Prostate gland (tissue), 2 donors: ENCODE measurements around the gene PAPOLG. TPM values are rescaled to one million over a fixed set of nuclear protein-coding genes. Genes with fewer than 3 reads are reported as not detected.

Source experiments
- DNase-seq: peaks from one replicate; pipeline ENCODE4 v3.0.0-alpha.2; 2019; ENCODE audit warnings: low spot score
- H3K27ac ChIP-seq, 2 donors: fragments of 200-600 bp; sonication (generic); 2 replicates each; pipeline ENCODE4 v1.5.1; 2017 to 2019
- H3K27me3 ChIP-seq: fragments of 200-600 bp; sonication (generic); replicated peaks from 2 replicates; pipeline ENCODE4 v1.5.1; 2019; ENCODE audit not compliant: insufficient read depth
- H3K36me3 ChIP-seq, 2 donors: fragments of 200-600 bp; sonication (generic); 1 replicate in 1 of 2; 2 replicates in 1 of 2; pipeline versions ENCODE4 v1.5.1 to v1.8.1; 2017 to 2019
- H3K4me1 ChIP-seq: fragments of 200-600 bp; sonication (generic); replicated peaks from 2 replicates; pipeline ENCODE4 v1.5.1; 2019
- H3K4me3 ChIP-seq, 2 donors: fragments of 200-600 bp; sonication (generic); 2 replicates each; pipeline ENCODE4 v1.5.1; 2017 to 2019
- H3K9me3 ChIP-seq: fragments of 200-600 bp; sonication (generic); 2 replicates; pipeline ENCODE4 v1.5.1; 2017
- POLR2A ChIP-seq: fragments of 450-650 bp; IDR thresholded peaks from one replicate; pipeline ENCODE4 v1.6.1; 2016; ENCODE audit warnings: antibody characterized with exemption, mild to moderate bottlenecking
- POLR2AphosphoS5 ChIP-seq: sonication (generic); formaldehyde crosslinking; IDR thresholded peaks from one replicate; pipeline ENCODE4 v1.6.1; 2017; ENCODE audit warnings: antibody characterized with exemption
- WGBS: methylation state at CpG from one replicate; pipeline ENCODE4 v1.1.5; 2018; 5-methylcytosine and 5-hydroxymethylcytosine counted together
- intact Hi-C: fragments of 100-400 bp; cut with DNase I; formaldehyde crosslinking; loops from one replicate; pipeline ENCODE4 v1.14.2; 2022
- total RNA-seq, 2 donors: library from RNA; depleted of rRNA; stranded (reverse); fragments of >200 nt; gene quantifications; one replicate each; pipeline ENCODE4 v1.1.0, GENCODE V29; 2016
- TF ChIP-seq, protein P1 (sequence below), 4 experiments: fragments of 200-600 bp in 2 of 4; fragments of 450-650 bp in 2 of 4; sonication (generic) in 2 of 4; IDR thresholded peaks; 1 replicate in 3 of 4; 2 replicates in 1 of 4; pipeline ENCODE4 v1.5.1; 2016 to 2019; ENCODE audit warnings: antibody characterized with exemption in 4 of 4, mild to moderate bottlenecking in 2 of 4, moderate library complexity in 2 of 4

Gene PAPOLG
- total RNA-seq, 2 donors from 2014 or later, result 12.7 to 18.9 TPM

GRCh38 chr2:60796573-60797509 is 40.8 kb downstream of the PAPOLG start:
- intact Hi-C loops, result loop anchor here (5.0 kb wide), 1 partner anchor 205 kb away; no protein-coding TSS in a partner anchor
- no peak for DNase-seq

GRCh38 chr2:60804473-60804872 is 48.4 kb downstream of the PAPOLG start:
- Histone ChIP-seq H3K36me3 (no peaks in the 10 kb centered on the region), H3K4me3 (no peak overlapping the region), H3K27ac (no peak overlapping the region), H3K9me3 (no peaks in the 10 kb centered on the region), H3K4me1 (no peaks in the 10 kb centered on the region), H3K27me3 (no peaks in the 10 kb centered on the region)
- DNase-seq, result no peak
- intact Hi-C loops, result no loop called here
- TF ChIP-seq POLR2AphosphoS5, result no peak
- TF ChIP-seq, protein P1, sequence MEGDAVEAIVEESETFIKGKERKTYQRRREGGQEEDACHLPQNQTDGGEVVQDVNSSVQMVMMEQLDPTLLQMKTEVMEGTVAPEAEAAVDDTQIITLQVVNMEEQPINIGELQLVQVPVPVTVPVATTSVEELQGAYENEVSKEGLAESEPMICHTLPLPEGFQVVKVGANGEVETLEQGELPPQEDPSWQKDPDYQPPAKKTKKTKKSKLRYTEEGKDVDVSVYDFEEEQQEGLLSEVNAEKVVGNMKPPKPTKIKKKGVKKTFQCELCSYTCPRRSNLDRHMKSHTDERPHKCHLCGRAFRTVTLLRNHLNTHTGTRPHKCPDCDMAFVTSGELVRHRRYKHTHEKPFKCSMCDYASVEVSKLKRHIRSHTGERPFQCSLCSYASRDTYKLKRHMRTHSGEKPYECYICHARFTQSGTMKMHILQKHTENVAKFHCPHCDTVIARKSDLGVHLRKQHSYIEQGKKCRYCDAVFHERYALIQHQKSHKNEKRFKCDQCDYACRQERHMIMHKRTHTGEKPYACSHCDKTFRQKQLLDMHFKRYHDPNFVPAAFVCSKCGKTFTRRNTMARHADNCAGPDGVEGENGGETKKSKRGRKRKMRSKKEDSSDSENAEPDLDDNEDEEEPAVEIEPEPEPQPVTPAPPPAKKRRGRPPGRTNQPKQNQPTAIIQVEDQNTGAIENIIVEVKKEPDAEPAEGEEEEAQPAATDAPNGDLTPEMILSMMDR (IDR thresholded peaks at IDR 0.05), result no peak
- TF ChIP-seq POLR2A, result no peak
- 88% methylated on average over 14 of the region's 18 CpGs for WGBS

More at GRCh38 chr2:60796573-60797509, 40.8 kb downstream of the PAPOLG start:
- Histone ChIP-seq H3K4me1 (no peaks in the 10 kb centered on the region), H3K9me3 (no peaks in the 10 kb centered on the region), H3K4me3 (no peak overlapping the region), H3K27ac (no peak overlapping the region), H3K36me3 (no peaks in the 10 kb centered on the region), H3K27me3 (no peaks in the 10 kb centered on the region)
- 84% methylated on average over 6 of the region's 6 CpGs for WGBS
- no peak for TF ChIP-seq POLR2A
- TF ChIP-seq POLR2AphosphoS5, result no peak
- TF ChIP-seq, protein P1 (IDR thresholded peaks at IDR 0.05), result no peak

- DNase-seq, result no peak
- H3K27ac ChIP-seq, result no peak overlapping the region
Measured at GRCh38 chr2:60806595-60806987, 50.5 kb downstream of the PAPOLG start.

GRCh38 chr2:60806988-60807681 is 51.1 kb downstream of the PAPOLG start:
- DNase-seq, result no peak
- TF ChIP-seq POLR2A (no peak), POLR2AphosphoS5 (no peak)
- TF ChIP-seq, protein P1 (IDR thresholded peaks at IDR 0.05), result no peak
- Histone ChIP-seq H3K9me3 (no peaks in the 10 kb centered on the region), H3K4me1 (no peaks in the 10 kb centered on the region), H3K36me3 (no peaks in the 10 kb centered on the region), H3K4me3 (no peak overlapping the region), H3K27me3 (no peaks in the 10 kb centered on the region), H3K27ac (no peak overlapping the region)
- intact Hi-C loops, result no loop called here
- 54% methylated on average over 6 of the region's 6 CpGs for WGBS

More at GRCh38 chr2:60806595-60806987, 50.5 kb downstream of the PAPOLG start:
- no peaks in the 10 kb centered on the region for H3K27me3 ChIP-seq
- no peak overlapping the region for H3K4me3 ChIP-seq
- H3K9me3 ChIP-seq, result no peaks in the 10 kb centered on the region
- TF ChIP-seq, protein P1 (IDR thresholded peaks at IDR 0.05), result no peak
- TF ChIP-seq POLR2AphosphoS5 (no peak), POLR2A (no peak)
- H3K36me3 ChIP-seq, result no peaks in the 10 kb centered on the region
- no peaks in the 10 kb centered on the region for H3K4me1 ChIP-seq
- intact Hi-C loops, result no loop called here
- WGBS, result 91% methylated on average over 7 of the region's 7 CpGs
